ENCODE results near the gene MTFMT. TPM values are rescaled to one million over a fixed set of nuclear protein-coding genes. Genes with fewer than 3 reads are reported as not detected.

MTFMT gene
- total and polyA plus RNA-seq, 8 donors: 5.3 to 105 (median 12.0) TPM; not detected in 1

GRCh38 chr15:64991536-64992135 lies 37.8 kb downstream of the MTFMT start:
- WGBS, 5 donors: 61 to 73% (median 65%) methylated on average over 2 of the region's 2 CpGs
- no peak for TF ChIP-seq EP300 (IDR thresholded peaks at IDR 0.05)
- no peak for TF ChIP-seq CTCF (IDR thresholded peaks at IDR 0.05)
- no peak for TF ChIP-seq POLR2A (IDR thresholded peaks at IDR 0.05)
- TF ChIP-seq POLR2AphosphoS5 (IDR thresholded peaks at IDR 0.05): no peak
- Histone ChIP-seq H3K4me3 (no peak overlapping the region), H3K9me3 (no peaks in the 10 kb centered on the region), H3K4me1 (peaks cover 13 to 36% (median 24%) of the 10 kb centered on the region in 4 donors), H3K36me3 (no peaks in the 10 kb centered on the region), H3K27ac (peak overlapping the region in 1 of 5 donors; percentile 24), H3K27me3 (no peaks in the 10 kb centered on the region)
- DNase-seq: peak in 1 of 2 donors; percentile 66
- intact Hi-C loops (cut with DNase I; ENCODE audit: low total_unique reads): no loop called here

GRCh38 chr15:64990168-64990470 lies 39.3 kb downstream of the MTFMT start:
- DNase-seq: no peak
- WGBS, 5 donors: 2 to 4% (median 3%) methylated on average over 9 of the region's 9 CpGs
- Histone ChIP-seq H3K27me3 (no peaks in the 10 kb centered on the region), H3K4me1 (peaks cover 13 to 52% (median 39%) of the 10 kb centered on the region in 4 donors), H3K9me3 (no peaks in the 10 kb centered on the region), H3K36me3 (no peaks in the 10 kb centered on the region), H3K27ac (peak overlapping the region; percentile 89 to 96 (median 91)), H3K4me3 (peak overlapping the region; percentile 65 to 95 (median 83))
- TF ChIP-seq POLR2AphosphoS5 (IDR thresholded peaks at IDR 0.05) (no peak), EP300 (IDR thresholded peaks at IDR 0.05) (no peak), POLR2A (IDR thresholded peaks at IDR 0.05) (no peak), CTCF (IDR thresholded peaks at IDR 0.05) (no peak)
- intact Hi-C loops (cut with DNase I; ENCODE audit: low total_unique reads): no loop called here

DNA sequence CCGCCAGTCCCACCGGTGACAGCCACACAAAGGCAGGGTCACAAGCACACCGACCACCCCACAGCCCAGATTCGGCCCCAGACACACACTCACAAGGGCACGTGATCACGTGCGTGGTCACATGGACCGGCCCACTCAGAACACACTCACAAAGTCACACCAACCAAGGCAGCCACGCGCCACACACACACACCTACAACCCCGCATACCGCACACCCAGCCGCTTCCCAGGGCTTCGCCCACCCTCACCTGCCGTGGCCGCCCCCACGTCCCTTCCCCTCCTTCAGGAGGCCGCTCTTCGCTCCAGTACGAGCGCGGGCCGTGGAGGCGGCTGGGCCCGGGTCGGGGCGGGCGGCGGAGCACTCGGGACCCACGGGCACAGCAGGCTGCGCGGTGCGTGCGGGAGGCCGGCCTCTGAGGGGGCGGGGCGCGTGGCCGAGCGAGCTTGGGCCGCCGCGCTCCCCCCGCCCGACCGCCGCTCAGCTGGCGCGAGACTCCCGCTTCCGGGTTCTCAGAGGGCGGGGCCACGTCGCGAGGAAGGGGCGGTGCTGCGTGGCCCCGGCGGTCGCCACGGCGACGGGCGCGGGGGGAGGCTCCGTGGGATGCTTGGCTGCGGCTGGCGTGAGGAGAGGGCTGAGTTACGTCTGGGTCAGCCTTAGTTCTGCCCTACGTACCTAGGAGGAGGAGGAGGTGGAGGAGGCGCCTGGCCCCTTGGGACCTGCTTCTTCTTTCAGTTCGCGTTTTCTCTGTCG lies 39.8 kb downstream of the MTFMT start, which contains the start of gene SPG21:
TSS of gene SPG21 (minus strand) at position 499 of the 752 bp plus-strand sequence. CDS start 6,345 bp downstream, outside the sequence.
- no peaks in the 10 kb centered on the region for H3K9me3 ChIP-seq
- H3K4me3 ChIP-seq: peak within 1 kb of the TSS; percentile 65 to 95 (median 83)
- intact Hi-C loops (cut with DNase I; ENCODE audit: low total_unique reads): no loop called here
- peak within 1 kb of the TSS; percentile 89 to 96 (median 91) for H3K27ac ChIP-seq
- H3K4me1 ChIP-seq: peaks cover 16 to 57% (median 42%) of the 10 kb centered on the region in 4 donors
- H3K27me3 ChIP-seq: no peaks in the 10 kb centered on the region
- WGBS, 5 donors: 0 to 1% (median 0%) methylated on average over 32 to 75 of the region's 75 CpGs
- no peaks in the 10 kb centered on the region for H3K36me3 ChIP-seq
- DNase-seq: peak; percentile 94 to 98
- TF ChIP-seq CTCF (IDR thresholded peaks at IDR 0.05) (no peak), POLR2A (IDR thresholded peaks at IDR 0.05) (no peak), POLR2AphosphoS5 (IDR thresholded peaks at IDR 0.05) (peak; percentile 56 to 91 (median 88)), EP300 (IDR thresholded peaks at IDR 0.05) (no peak)

- no peak for DNase-seq
- H3K27ac ChIP-seq: no peak overlapping the region
- H3K9me3 ChIP-seq: no peaks in the 10 kb centered on the region
- no peaks in the 10 kb centered on the region for H3K27me3 ChIP-seq
- intact Hi-C loops (cut with DNase I; ENCODE audit: low total_unique reads): no loop called here
- peaks cover 21 to 68% (median 55%) of the 10 kb centered on the region in 4 donors for H3K4me1 ChIP-seq
- H3K4me3 ChIP-seq: no peak overlapping the region
- 48 to 66% (median 62%) methylated on average over 3 of the region's 3 CpGs for WGBS, 5 donors
- TF ChIP-seq EP300 (IDR thresholded peaks at IDR 0.05): no peak
- no peak for TF ChIP-seq CTCF (IDR thresholded peaks at IDR 0.05)
- TF ChIP-seq POLR2AphosphoS5 (IDR thresholded peaks at IDR 0.05): no peak
- TF ChIP-seq POLR2A (IDR thresholded peaks at IDR 0.05): no peak
- H3K36me3 ChIP-seq: peaks cover 0 to 10% (median 8%) of the 10 kb centered on the region in 4 donors
These were observed 42.3 kb downstream of the MTFMT start for GRCh38 chr15:64987136-64987535.
